SJSA1 (cell line): ENCODE measurements around the gene FAM3D. TPM values are rescaled to one million over a fixed set of nuclear protein-coding genes. Genes with fewer than 3 reads are reported as not detected.
"Not testable (repeated sequence)": the region's sequence is repeated elsewhere in the genome, so short reads cannot be mapped to it uniquely, and the experiment has no call there.

ENCODE experiments used
- DNase-seq, 2 experiments: peaks; one replicate each; pipeline ENCODE4 v3.0.0-alpha.2; 2015 to 2020; ENCODE audit warnings: low spot score in 2 of 2, low read depth in 1 of 2
- H3K27ac ChIP-seq: fragments of 250-450 bp; sonication (Bioruptor Pico); 2 replicates; pipeline ENCODE4 v1.5.1; 2020; ENCODE audit warnings: mild to moderate bottlenecking, moderate library complexity
- H3K27me3 ChIP-seq: fragments of 250-450 bp; sonication (Bioruptor Pico); replicated peaks from 2 replicates; pipeline ENCODE4 v1.5.1; 2020; ENCODE audit warnings: mild to moderate bottlenecking, moderate library complexity
- H3K36me3 ChIP-seq: fragments of 250-450 bp; sonication (Bioruptor Pico); 2 replicates; pipeline ENCODE4 v1.5.1; 2020; ENCODE audit warnings: mild to moderate bottlenecking
- H3K4me1 ChIP-seq: fragments of 250-450 bp; sonication (Bioruptor Pico); replicated peaks from 2 replicates; pipeline ENCODE4 v1.6.1; 2021; ENCODE audit warnings: mild to moderate bottlenecking
- H3K4me3 ChIP-seq: fragments of 250-450 bp; sonication (Bioruptor Pico); 2 replicates; pipeline ENCODE4 v1.5.1; 2020; ENCODE audit warnings: mild to moderate bottlenecking
- H3K9me3 ChIP-seq: fragments of 250-450 bp; sonication (Bioruptor Pico); replicated peaks from 2 replicates; pipeline ENCODE4 v1.5.1; 2020; ENCODE audit warnings: mild to moderate bottlenecking
- total RNA-seq: library from RNA; depleted of rRNA; stranded (reverse); fragments of >200 nt; shearing (Covaris generic); gene quantifications from 2 replicates; pipeline ENCODE4 v1.2.3, GENCODE V29; 2014; rRNA removed

Gene FAM3D, protein sequence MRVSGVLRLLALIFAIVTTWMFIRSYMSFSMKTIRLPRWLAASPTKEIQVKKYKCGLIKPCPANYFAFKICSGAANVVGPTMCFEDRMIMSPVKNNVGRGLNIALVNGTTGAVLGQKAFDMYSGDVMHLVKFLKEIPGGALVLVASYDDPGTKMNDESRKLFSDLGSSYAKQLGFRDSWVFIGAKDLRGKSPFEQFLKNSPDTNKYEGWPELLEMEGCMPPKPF
- not detected in 2 replicates for total RNA-seq

DNA sequence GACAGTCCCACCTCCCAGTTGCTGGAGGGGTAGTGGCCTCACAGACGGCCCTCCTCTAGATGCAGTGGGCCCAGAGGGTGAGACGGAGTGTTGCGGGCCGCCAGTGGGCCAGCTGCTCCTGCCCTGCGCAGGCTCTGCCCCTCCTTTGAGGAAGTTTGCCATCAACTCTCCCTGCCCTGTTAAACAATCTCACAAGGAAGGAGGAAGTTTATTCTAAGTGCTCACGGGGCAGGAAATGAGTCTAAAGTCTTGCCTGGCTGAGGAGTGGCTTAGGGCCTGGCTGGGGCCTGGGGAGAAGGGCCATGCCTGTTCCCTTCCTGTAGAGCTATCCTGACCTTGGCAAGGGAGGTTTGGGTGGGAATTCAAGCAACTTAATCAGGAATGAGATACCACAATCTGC is at the start of gene FAM3D:
TSS of gene FAM3D (minus strand) at position 92 of the 400 bp plus-strand sequence. CDS start 11,211 bp downstream, outside the sequence.
- no peak for DNase-seq
- H3K27ac ChIP-seq: no peak within 1 kb of the TSS
- no peaks in the 10 kb centered on the region for H3K36me3 ChIP-seq
- no peaks in the 10 kb centered on the region for H3K27me3 ChIP-seq
- H3K9me3 ChIP-seq: no peaks in the 10 kb centered on the region
- no peak within 1 kb of the TSS for H3K4me3 ChIP-seq
- no peaks in the 10 kb centered on the region for H3K4me1 ChIP-seq

DNA sequence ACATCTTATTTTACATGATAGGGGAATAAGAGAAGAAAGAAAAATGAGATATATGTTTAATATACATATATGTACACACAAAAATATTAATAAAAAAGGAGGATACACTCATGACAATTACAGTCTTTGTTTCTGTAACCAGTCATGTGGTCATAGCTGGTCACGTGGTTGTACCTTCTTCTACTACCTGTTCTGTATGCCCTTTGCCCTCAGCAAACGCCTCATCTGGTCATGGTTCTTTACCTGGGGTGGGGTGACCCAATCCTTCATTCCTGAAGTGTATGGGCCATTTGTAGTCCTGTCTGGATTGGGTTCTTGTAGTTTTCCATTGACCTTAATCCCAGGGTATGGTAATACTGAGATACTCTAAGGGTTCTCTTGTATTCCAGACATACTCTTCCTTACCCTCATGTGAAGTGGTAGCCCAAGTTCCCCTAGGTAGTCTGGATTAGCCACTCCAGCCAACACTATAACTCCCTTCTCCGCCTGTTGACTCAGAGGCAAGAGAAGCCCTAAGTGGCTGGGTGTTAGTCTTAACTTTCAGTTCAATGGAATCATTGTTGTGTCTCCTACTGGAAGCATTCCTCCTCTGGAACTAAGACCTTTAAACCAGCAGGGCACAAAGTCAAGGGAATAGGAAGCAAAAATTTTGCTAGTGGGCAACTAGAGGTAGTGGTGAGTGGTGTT is 47.3 kb upstream of the FAM3D start:
- Histone ChIP-seq H3K4me3 (no peak overlapping the region), H3K36me3 (no peaks in the 10 kb centered on the region), H3K27me3 (no peaks in the 10 kb centered on the region), H3K27ac (no peak overlapping the region), H3K9me3 (no peaks in the 10 kb centered on the region), H3K4me1 (no peaks in the 10 kb centered on the region)
- DNase-seq: no peak

DNA sequence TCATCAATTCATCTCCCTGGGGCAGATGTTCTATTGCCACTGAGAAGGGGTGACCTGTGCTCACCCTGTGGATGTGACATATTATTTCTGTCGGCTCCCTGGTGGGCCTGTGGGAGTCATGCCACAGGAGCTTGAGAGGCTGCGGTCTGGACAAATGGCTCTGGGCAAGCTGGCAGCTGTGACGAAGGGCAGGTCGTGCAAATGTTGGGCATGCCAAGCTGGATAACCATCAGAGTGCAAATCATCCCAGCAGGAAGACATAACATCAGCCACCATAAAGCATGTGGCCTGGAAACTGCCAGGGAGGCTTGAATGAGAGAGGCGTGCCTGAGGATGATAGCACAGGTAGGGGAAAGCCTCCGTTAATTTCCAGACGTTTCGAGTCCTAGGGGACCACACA is 45.3 kb upstream of the FAM3D start:
- no peaks in the 10 kb centered on the region for H3K36me3 ChIP-seq
- H3K4me1 ChIP-seq: no peaks in the 10 kb centered on the region
- H3K27me3 ChIP-seq: no peaks in the 10 kb centered on the region
- H3K9me3 ChIP-seq: no peaks in the 10 kb centered on the region
- H3K4me3 ChIP-seq: no peak overlapping the region
- DNase-seq: no peak
- no peak overlapping the region for H3K27ac ChIP-seq

DNA sequence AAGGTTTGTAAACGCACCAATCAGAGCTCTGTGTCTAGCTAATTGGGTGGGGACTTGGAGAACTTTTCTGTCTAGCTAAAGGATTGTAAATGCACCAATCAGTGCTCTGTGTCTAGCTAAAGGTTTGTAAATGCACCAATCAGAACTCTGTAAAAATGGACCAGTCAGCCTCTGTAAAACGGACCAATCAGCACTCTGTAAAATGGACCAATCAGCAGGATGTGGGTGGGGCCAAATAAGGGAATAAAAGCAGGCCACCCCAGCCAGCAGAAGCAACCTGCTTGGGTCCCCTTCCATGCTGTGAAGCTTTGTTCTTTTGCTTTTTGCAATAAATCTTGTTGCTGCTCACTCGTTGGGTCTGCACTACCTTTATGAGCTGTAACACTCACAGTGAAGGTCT is 42.4 kb upstream of the FAM3D start:
- not testable (repeated sequence) for H3K36me3 ChIP-seq, H3K27me3 ChIP-seq, H3K4me3 ChIP-seq, H3K9me3 ChIP-seq, DNase-seq, H3K4me1 ChIP-seq, H3K27ac ChIP-seq

DNA sequence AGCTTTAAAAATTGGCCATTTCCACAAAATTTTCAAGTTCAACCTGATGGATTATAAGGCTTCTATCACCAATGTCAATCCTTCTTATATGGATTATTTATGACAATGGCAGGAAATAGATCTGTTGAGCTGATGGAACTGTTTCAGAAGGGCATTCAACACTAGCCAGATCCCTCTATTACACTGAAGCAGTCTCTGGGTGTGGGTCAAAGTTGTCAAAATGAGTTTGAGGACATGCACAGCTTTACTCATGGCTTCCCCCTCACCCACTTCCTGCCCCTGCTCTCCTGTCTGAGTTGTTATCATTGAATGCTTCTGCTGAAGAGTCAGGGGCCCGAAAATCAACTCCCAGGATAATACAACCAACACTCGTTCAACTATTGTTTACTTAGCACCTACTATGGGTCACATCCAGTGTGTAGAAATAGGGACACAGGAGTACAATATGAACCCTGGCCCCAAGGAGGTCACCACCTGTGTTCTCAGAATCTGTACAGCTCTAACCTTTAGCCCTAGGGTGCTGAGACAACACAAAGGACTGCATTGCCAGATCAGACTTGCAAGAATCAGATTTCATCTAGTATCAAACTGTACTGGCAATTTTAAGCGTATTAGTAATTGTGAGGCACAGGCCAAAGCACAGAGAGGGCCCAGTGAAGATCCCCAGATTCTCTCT is 41.7 kb upstream of the FAM3D start:
- H3K9me3 ChIP-seq: no peaks in the 10 kb centered on the region
- DNase-seq: no peak
- H3K4me3 ChIP-seq: no peak overlapping the region
- H3K36me3 ChIP-seq: no peaks in the 10 kb centered on the region
- no peaks in the 10 kb centered on the region for H3K27me3 ChIP-seq
- H3K4me1 ChIP-seq: no peaks in the 10 kb centered on the region
- H3K27ac ChIP-seq: no peak overlapping the region

DNA sequence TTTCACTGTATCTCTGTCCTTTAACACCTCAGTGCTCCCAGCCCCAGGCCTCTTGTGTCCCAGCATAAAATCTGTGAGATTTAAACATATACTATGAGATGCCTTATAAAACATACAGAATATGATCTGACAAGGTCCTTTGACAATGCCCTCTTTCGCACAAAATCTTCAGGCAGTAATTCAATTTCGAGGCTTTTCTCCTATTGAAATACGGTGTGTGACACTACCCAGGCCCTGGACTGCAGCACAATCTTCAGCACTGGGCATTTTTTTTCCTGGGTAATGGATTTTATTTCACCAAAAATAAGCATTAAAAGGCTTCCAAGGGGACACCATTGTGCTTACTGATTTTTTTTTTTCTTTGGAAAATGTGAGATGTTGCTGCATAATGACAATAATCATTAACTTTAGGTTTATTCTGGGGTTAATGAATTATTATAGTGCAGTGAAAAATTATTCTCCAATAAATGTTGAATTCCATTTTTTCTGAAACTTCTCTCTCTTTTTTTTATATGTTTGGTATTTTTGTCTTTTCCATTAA is 40.9 kb upstream of the FAM3D start:
- DNase-seq: no peak
- Histone ChIP-seq H3K4me3 (no peak overlapping the region), H3K4me1 (no peaks in the 10 kb centered on the region), H3K9me3 (no peaks in the 10 kb centered on the region), H3K36me3 (no peaks in the 10 kb centered on the region), H3K27me3 (no peaks in the 10 kb centered on the region), H3K27ac (no peak overlapping the region)

DNA sequence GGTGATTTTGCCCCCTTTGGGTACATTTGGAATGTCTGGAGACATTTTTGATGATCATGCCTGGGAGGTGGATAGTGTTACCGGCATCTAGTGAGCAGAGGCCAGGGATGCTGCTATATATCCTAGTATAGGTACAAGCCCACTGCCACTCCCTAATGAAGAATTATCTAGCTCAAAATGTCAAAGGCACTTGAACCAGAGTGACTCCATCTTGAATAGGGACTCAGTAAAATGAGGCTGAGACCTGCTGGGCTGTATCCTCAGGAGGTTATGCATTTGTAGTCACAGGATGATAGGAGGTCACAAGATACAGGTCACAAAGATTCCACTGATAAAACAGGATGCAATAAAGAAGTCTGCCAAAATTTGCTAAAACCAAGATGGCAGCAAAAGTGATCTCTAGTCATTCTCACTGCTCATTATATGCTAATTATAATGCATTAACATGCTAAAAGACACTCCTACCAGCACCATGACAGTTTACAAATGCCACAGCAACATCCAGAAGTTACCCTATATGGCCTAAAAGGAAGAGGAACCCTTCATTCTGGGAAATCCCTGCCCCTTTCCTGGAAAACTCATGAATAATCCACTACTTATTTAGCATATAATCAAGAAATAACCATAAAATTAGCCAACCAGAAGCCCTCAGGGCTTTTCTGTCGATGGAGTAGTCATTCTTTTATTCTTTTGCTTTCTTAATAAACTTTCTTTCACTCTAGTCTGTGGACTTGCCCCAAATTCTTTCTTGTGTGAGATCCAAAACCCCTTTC is 40.0 kb upstream of the FAM3D start:
- no peaks in the 10 kb centered on the region for H3K36me3 ChIP-seq
- no peaks in the 10 kb centered on the region for H3K27me3 ChIP-seq
- no peaks in the 10 kb centered on the region for H3K9me3 ChIP-seq
- DNase-seq: no peak
- no peak overlapping the region for H3K27ac ChIP-seq
- H3K4me3 ChIP-seq: no peak overlapping the region
- no peaks in the 10 kb centered on the region for H3K4me1 ChIP-seq

DNA sequence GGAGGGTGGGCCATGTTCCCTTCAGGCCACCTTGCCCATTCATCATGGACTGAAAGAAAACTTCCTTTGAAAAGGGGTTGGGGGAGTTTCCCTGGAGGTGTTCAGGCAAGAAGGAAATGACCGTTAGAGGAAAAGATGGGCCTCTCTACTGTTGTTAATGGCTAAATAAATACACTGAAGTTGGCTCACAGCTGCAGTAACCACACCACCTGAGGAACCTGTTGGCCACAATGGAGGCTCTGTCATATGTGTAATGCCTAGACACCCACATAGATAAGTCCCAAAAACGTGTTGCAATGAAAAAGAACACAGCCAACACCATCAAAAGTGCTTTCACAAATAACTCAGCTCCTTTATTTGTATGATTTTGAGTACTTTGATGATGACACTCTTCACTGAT is 38.2 kb upstream of the FAM3D start:
- no peak for DNase-seq
- no peak overlapping the region for H3K27ac ChIP-seq
- H3K9me3 ChIP-seq: no peaks in the 10 kb centered on the region
- no peaks in the 10 kb centered on the region for H3K27me3 ChIP-seq
- H3K36me3 ChIP-seq: no peaks in the 10 kb centered on the region
- H3K4me1 ChIP-seq: no peaks in the 10 kb centered on the region
- H3K4me3 ChIP-seq: no peak overlapping the region

DNA sequence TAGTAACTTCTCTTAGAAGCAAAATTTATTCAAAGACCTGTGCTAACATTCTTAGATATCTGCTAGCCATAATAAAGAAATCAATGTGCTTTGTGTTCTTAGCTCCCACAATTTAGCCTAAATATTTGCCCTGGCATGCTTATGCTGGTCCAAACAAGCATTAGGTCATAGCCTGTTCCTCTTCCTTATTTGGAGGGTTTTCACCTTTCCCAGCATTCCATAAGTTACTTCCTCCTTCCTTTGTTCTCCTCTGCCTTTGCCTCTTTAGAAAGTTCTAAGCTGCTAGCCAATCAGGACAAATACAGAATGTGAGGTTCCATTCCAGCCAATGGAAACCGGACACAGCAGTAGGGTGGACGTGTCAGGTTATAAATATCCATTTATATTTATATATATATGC is 37.7 kb upstream of the FAM3D start:
- H3K4me3 ChIP-seq, DNase-seq, H3K36me3 ChIP-seq, H3K9me3 ChIP-seq, H3K4me1 ChIP-seq, H3K27ac ChIP-seq, H3K27me3 ChIP-seq: not testable (repeated sequence)

DNA sequence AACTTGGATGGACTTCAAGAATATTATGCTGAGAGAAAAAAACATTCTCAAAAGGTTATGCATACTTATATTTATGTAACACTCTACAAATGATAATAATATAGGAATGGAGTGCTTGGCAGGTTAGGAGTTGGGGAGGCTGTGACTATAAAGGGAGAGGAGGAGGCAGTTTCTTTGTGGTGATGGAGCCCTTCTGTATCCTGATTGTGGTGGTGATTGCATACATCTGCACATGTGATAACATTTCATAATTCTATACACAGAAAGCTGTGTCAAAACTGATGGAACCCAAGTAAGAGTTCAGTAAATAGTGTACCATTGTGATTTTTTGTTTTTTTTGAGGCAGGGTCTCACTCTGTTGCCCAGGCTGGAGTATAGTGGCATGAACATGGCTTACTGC is 31.7 kb upstream of the FAM3D start:
- Histone ChIP-seq H3K4me1 (no peaks in the 10 kb centered on the region), H3K27ac (no peak overlapping the region), H3K36me3 (no peaks in the 10 kb centered on the region), H3K9me3 (no peaks in the 10 kb centered on the region), H3K4me3 (no peak overlapping the region), H3K27me3 (no peaks in the 10 kb centered on the region)
- DNase-seq: no peak

DNA sequence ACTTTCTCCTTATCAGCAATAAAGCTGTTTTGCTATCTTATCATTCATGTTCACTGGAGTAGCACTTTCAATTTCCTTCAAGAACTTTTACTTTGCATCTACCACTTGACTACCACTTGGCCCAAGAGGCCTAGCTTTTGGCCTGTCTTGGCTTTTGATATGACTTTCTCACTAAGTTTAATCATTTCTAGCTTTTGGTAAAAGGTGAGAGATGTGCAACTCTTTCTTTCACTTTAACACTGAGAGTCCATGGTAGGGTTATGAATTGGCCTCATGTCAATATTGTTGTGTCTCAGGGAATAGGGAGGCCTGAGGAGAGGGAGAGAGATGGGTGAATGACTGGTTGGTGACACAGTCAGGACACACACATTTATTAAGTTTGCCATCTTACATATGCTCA is 31.0 kb upstream of the FAM3D start:
- no peaks in the 10 kb centered on the region for H3K27me3 ChIP-seq
- H3K9me3 ChIP-seq: no peaks in the 10 kb centered on the region
- no peaks in the 10 kb centered on the region for H3K4me1 ChIP-seq
- DNase-seq: no peak
- no peak overlapping the region for H3K27ac ChIP-seq
- H3K36me3 ChIP-seq: no peaks in the 10 kb centered on the region
- H3K4me3 ChIP-seq: no peak overlapping the region

DNA sequence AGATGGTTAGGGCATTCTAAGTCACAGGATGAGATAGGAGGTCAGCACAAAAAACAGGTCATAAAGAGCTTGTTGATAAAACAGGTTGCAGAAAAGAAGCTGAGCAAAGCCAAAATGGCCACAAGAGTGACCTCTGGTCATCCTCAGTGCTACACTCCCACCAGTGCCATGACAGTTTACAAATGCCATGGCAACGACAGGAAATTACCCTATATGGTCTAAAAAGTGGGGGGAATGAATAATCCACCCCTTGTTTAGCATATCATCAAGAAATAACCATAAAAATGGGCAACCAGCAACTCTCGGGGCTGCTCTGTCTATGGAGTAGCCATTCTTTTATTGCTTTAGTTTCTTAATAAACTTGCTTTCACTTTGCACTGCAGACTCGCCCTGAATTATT is 30.2 kb upstream of the FAM3D start:
- H3K27ac ChIP-seq, H3K36me3 ChIP-seq, DNase-seq, H3K4me1 ChIP-seq, H3K9me3 ChIP-seq, H3K27me3 ChIP-seq, H3K4me3 ChIP-seq: not testable (repeated sequence)

DNA sequence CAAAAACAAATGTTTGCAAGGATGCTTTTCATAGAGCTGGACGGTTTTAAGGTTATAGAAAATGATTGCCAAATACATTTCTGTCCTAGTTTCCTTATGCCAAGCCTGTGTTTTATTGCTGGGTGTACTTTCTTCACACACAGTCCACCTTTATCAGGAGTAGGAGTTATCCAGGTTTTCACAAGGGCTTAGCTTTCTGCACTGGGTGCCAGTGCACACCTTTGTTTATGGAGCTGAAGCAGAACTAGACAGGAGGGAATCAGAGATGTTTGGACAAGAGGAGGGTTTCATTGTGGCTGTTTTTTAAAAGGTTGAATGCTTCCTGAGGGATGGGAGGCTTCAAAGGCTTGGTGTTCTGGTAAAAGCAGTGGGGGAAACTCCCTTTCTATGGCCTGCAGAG is 29.5 kb upstream of the FAM3D start:
- Histone ChIP-seq H3K4me1 (no peaks in the 10 kb centered on the region), H3K4me3 (no peak overlapping the region), H3K27ac (no peak overlapping the region), H3K36me3 (no peaks in the 10 kb centered on the region), H3K27me3 (no peaks in the 10 kb centered on the region), H3K9me3 (no peaks in the 10 kb centered on the region)
- no peak for DNase-seq

DNA sequence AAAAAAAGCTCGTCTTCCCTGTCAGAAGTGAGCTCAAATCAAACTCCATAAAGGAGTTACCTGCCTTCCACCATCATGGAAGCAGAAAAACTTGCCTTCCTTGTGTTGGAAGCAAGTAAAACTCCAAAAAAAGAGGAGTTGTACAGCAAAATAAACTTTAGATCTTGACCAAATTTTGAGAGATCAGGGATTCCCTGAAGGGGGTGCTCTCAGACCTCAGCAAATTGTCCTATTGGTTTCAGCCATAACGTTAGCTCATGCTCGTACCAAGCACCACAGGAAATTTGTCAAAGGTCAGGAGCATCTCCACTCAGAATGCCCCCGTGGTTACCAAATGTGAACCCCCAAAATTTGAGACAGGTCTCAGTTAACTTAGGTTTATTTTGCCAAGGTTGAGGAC is 28.7 kb upstream of the FAM3D start:
- H3K27me3 ChIP-seq, H3K27ac ChIP-seq, DNase-seq, H3K36me3 ChIP-seq, H3K4me1 ChIP-seq, H3K9me3 ChIP-seq, H3K4me3 ChIP-seq: not testable (repeated sequence)
